ENCODE data around the gene DNAJC22. TPM values are rescaled to one million over a fixed set of nuclear protein-coding genes. Genes with fewer than 3 reads are reported as not detected.

Gene DNAJC22
- total and polyA plus RNA-seq, 2 donors (not counting 1 experiment from before 2014, with no cell fraction given), result not detected

DNA sequence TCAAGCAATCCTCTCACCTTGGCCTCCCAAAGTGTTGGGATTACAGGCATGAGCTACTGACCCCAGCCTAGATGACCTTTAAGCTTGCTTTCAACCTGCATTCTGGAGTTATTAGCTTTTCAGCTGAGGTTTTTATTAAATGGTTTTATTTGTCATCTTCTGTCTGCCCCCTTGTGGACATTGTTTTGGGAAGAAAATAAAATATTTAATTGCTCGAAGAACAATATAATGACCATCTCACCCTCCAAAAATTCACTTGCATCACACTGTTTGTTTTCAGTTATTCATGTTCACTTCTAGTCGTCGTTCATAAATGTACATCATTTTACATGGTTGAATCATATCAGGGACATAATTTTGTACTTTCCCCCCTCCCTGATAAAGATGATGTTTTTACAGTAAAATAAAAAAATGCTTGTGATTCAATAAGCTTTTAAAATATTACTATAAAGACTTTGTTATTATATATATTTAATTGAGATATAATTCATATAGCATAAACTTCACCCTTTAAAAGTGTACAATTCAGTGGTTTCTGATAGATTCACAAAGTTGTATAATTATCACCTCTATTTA is 10.5 kb downstream of the DNAJC22 start:
- H3K27ac ChIP-seq (ENCODE audit: low read length in 2 of 2), result no peak overlapping the region
- no peaks in the 10 kb centered on the region for H4K20me1 ChIP-seq (ENCODE audit: control insufficient read depth, insufficient read depth, low read length, poor library complexity, severe bottlenecking)
- H3K4me3 ChIP-seq (ENCODE audit: control extremely low read depth in 1 of 5, extremely low read depth in 1 of 5, insufficient read depth in 1 of 5, low read depth in 2 of 5, low read length in 4 of 5), result no peak overlapping the region
- no peaks in the 10 kb centered on the region for H3K9me3 ChIP-seq (ENCODE audit: control extremely low read depth in 1 of 3, control insufficient read depth in 2 of 3, insufficient read depth in 1 of 3, low read length in 2 of 3)
- TF ChIP-seq EZH2 (IDR thresholded peaks at IDR 0.05; ENCODE audit: borderline replicate concordance, insufficient read depth, low read depth, low read length, poor library complexity, severe bottlenecking), result no peak
- TF ChIP-seq, protein P1, sequence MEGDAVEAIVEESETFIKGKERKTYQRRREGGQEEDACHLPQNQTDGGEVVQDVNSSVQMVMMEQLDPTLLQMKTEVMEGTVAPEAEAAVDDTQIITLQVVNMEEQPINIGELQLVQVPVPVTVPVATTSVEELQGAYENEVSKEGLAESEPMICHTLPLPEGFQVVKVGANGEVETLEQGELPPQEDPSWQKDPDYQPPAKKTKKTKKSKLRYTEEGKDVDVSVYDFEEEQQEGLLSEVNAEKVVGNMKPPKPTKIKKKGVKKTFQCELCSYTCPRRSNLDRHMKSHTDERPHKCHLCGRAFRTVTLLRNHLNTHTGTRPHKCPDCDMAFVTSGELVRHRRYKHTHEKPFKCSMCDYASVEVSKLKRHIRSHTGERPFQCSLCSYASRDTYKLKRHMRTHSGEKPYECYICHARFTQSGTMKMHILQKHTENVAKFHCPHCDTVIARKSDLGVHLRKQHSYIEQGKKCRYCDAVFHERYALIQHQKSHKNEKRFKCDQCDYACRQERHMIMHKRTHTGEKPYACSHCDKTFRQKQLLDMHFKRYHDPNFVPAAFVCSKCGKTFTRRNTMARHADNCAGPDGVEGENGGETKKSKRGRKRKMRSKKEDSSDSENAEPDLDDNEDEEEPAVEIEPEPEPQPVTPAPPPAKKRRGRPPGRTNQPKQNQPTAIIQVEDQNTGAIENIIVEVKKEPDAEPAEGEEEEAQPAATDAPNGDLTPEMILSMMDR (IDR thresholded peaks at IDR 0.05), result peak; percentile 75
- H3K9ac ChIP-seq (ENCODE audit: low read length), result no peak overlapping the region
- WGBS (ENCODE audit: insufficient coverage), result no CpG with 5 or more reads among the region's 3 CpGs
- ChIA-PET CTCF (interaction anchor here (0.6 to 22.4 kb wide), 29 partner anchors 9 to 421 kb away, joined by 3 to 729 read pairs (median 7); partner anchors contain the start of genes C1QL4, DNAJC22, PRPH and SPATS2), POLR2A (interaction anchor here (0.7 kb wide), 1 partner anchor 10 kb away, joined by 3 read pairs; no protein-coding TSS in a partner anchor)
- H3K27me3 ChIP-seq (replicated peaks in 1 of 4; ENCODE audit: control extremely low read depth in 1 of 4, control insufficient read depth in 3 of 4, insufficient read depth in 4 of 4, low read length in 3 of 4), result peaks cover 0 to 22% (median 14%) of the 10 kb centered on the region in 4 experiments
- H3K4me1 Mint-ChIP-seq, result peaks cover 2% of the 10 kb centered on the region
- no peak overlapping the region for H3K4me2 ChIP-seq (replicated peaks; ENCODE audit: low read depth, low read length, poor library complexity, severe bottlenecking)
- no peaks in the 10 kb centered on the region for H3K9me3 Mint-ChIP-seq (ENCODE audit: insufficient read depth)
- intact Hi-C loops (cut with micrococcal nuclease), result loop anchor here (5.0 kb wide), 1 partner anchor 35 kb away; no protein-coding TSS in a partner anchor
- peak; percentile 61 for DNase-seq
- H3K4me3 Mint-ChIP-seq, result no peak overlapping the region
- peaks cover 3 to 5% of the 10 kb centered on the region in 2 donors for H3K4me1 ChIP-seq (ENCODE audit: control insufficient read depth in 2 of 2, insufficient read depth in 2 of 2, low read length in 2 of 2)
- no peaks in the 10 kb centered on the region for H3K79me2 ChIP-seq (ENCODE audit: control insufficient read depth, insufficient read depth, low read length)
- ATAC-seq (ENCODE audit: low read depth), result no peak
- H3K27me3 Mint-ChIP-seq, result peaks cover 40% of the 10 kb centered on the region
- no peak overlapping the region for H2AFZ ChIP-seq (ENCODE audit: insufficient read depth, low read depth, low read length, poor library complexity, severe bottlenecking)
- no peak overlapping the region for H3K27ac Mint-ChIP-seq
- H3K36me3 ChIP-seq (replicated peaks in 1 of 2; ENCODE audit: control extremely low read depth in 1 of 2, control insufficient read depth in 1 of 2, extremely low read depth in 1 of 2, insufficient read depth in 2 of 2, low read length in 1 of 2), result no peaks in the 10 kb centered on the region

Data from B cell (primary cell).